HG03469 (cell line): ENCODE data around the gene VSIR.

Experiments used
- ATAC-seq: cut with Tn5 transposase; IDR thresholded peaks from one replicate; pipeline ENCODE4 v1.9.1; 2021; ENCODE audit warnings: mild to moderate bottlenecking, moderate library complexity, moderate number of reproducible peaks; ENCODE audit not compliant: unreplicated experiment

The VSIR gene

GRCh38 chr10:71773221-71773971, at the start of gene VSIR:
Gene VSIR (minus strand): TSS chr10:71773520. CDS start chr10:71773439, 81 bp downstream.
- peak; percentile 30 for ATAC-seq

- ATAC-seq, result no peak
Measured at GRCh38 chr10:71821909-71822763, 48.8 kb upstream of the VSIR start.

- no peak for ATAC-seq
Measured at GRCh38 chr10:71820966-71821365, 47.6 kb upstream of the VSIR start.

GRCh38 chr10:71819985-71820384, 46.7 kb upstream of the VSIR start:
- no peak for ATAC-seq

GRCh38 chr10:71819441-71819861, 46.1 kb upstream of the VSIR start:
- no peak for ATAC-seq

GRCh38 chr10:71818674-71819260, 45.4 kb upstream of the VSIR start:
- no peak for ATAC-seq

- ATAC-seq, result no peak
Measured at GRCh38 chr10:71817831-71818655, 44.7 kb upstream of the VSIR start.

GRCh38 chr10:71816936-71817618, 43.8 kb upstream of the VSIR start:
- no peak for ATAC-seq

- no peak for ATAC-seq
Measured at GRCh38 chr10:71816421-71816851, 43.1 kb upstream of the VSIR start.

GRCh38 chr10:71815515-71816130, 42.3 kb upstream of the VSIR start:
- ATAC-seq, result no peak

GRCh38 chr10:71814922-71815411, 41.6 kb upstream of the VSIR start:
- no peak for ATAC-seq

- no peak for ATAC-seq
Measured at GRCh38 chr10:71812913-71813590, 39.7 kb upstream of the VSIR start.

- ATAC-seq, result no peak
Measured at GRCh38 chr10:71812016-71812912, 38.9 kb upstream of the VSIR start.

- no peak for ATAC-seq
Measured at GRCh38 chr10:71811351-71811750, 38.0 kb upstream of the VSIR start.

- ATAC-seq, result no peak
Measured at GRCh38 chr10:71810048-71810750, 36.9 kb upstream of the VSIR start.

GRCh38 chr10:71809628-71810027, 36.3 kb upstream of the VSIR start:
- no peak for ATAC-seq
